GM12878 (cell line): Measurements from ENCODE around the gene SCAMP1. TPM values are rescaled to one million over a fixed set of nuclear protein-coding genes. Genes with fewer than 3 reads are reported as not detected.
"Not testable (repeated sequence)": the region's sequence is repeated elsewhere in the genome, so short reads cannot be mapped to it uniquely, and the experiment has no call there.

Source experiments
- ATAC-seq: fragments of 200-7000 bp; cut with Tn5 transposase; 3 replicates; pipeline ENCODE4 v1.9.1; 2020; ENCODE audit warnings: mild to moderate bottlenecking, moderate library complexity
- BruUV-seq: library from RNA; stranded (reverse); fragments of 400-500 nt; replicated peaks from 2 replicates; lab custom pipeline; 2021; lab: Mats Ljungman, UMichigan
- CTCF ChIA-PET: fragments of 300-600 bp; sonication (Branson Sonifier 250); formaldehyde crosslinking; extraction: SDS; loops from one replicate; lab custom pipeline; 2021; ENCODE audit warnings: inconsistent platforms; lab: Yijun Ruan, JAX
- POLR2A ChIA-PET: fragments of 350-600 bp; formaldehyde crosslinking; extraction: SDS; loops from one replicate; lab custom pipeline; 2021; ENCODE audit warnings: inconsistent platforms; lab: Charles Lee
- RAD21 ChIA-PET: fragments of 300-600 bp; sonication (Branson Sonifier 250); formaldehyde crosslinking; loops from one replicate; lab custom pipeline; 2023; ENCODE audit warnings: antibody characterized with exemption; ENCODE audit not compliant: unreplicated experiment; lab: Charles Lee
- SMC1A ChIA-PET: fragments of 300-600 bp; sonication (Branson Sonifier 250); formaldehyde crosslinking; loops from one replicate; lab custom pipeline; 2023; ENCODE audit not compliant: unreplicated experiment, uncharacterized antibody; lab: Charles Lee
- DNase-seq: peaks from one replicate; pipeline ENCODE4 v3.0.0-alpha.2; 2011; ENCODE audit warnings: low read depth, low spot score
- FAIRE-seq: peaks from 3 replicates; lab custom pipeline; 2011; peaks lifted over from hg19 to GRCh38; lab: Jason Lieb, UNC
- H2AFZ ChIP-seq: 2 replicates; pipeline ENCODE4 v1.6.0; 2011; ENCODE audit warnings: low read depth, low read length, control low read depth; ENCODE audit not compliant: control insufficient read depth
- H3K27ac ChIP-seq: 2 replicates; pipeline ENCODE4 v1.5.1; 2011; ENCODE audit warnings: control low read depth; ENCODE audit not compliant: control insufficient read depth, insufficient read depth
- H3K27me3 ChIP-seq, 2 experiments: replicated peaks in 1 of 2; 2 replicates each; pipeline versions ENCODE4 v1.6.0 to v1.6.1; 2011; ENCODE audit warnings: low read length in 1 of 2; ENCODE audit not compliant: control insufficient read depth in 2 of 2, insufficient read depth in 2 of 2
- H3K36me3 ChIP-seq, 2 experiments: 2 replicates each; pipeline ENCODE4 v1.5.1; 2011; ENCODE audit warnings: low read length in 1 of 2; ENCODE audit not compliant: control insufficient read depth in 2 of 2, insufficient read depth in 2 of 2
- H3K4me1 ChIP-seq: 2 replicates; pipeline ENCODE4 v1.6.1; 2011; ENCODE audit warnings: mild to moderate bottlenecking, low read length, moderate library complexity, mixed read lengths; ENCODE audit not compliant: control insufficient read depth, insufficient read depth
- H3K4me2 ChIP-seq: 2 replicates; pipeline ENCODE4 v1.6.0; 2011; ENCODE audit warnings: control low read depth; ENCODE audit not compliant: control insufficient read depth, insufficient read depth
- H3K4me3 ChIP-seq: fragments of 200-600 bp; sonication (generic); 2 replicates; pipeline ENCODE4 v1.5.1; 2016
- H3K79me2 ChIP-seq: 2 replicates; pipeline ENCODE4 v1.6.0; 2011; ENCODE audit warnings: low read length; ENCODE audit not compliant: control insufficient read depth, insufficient read depth
- H3K9ac ChIP-seq: 2 replicates; pipeline ENCODE4 v1.8.0; 2011; ENCODE audit warnings: low read length, control low read depth, mixed read lengths; ENCODE audit not compliant: control insufficient read depth, insufficient read depth
- H3K9me3 ChIP-seq: replicated peaks from 3 replicates; pipeline ENCODE4 v1.5.1; 2011; ENCODE audit warnings: mild to moderate bottlenecking, low read length; ENCODE audit not compliant: control insufficient read depth, insufficient read depth
- H4K20me1 ChIP-seq: 2 replicates; pipeline ENCODE4 v1.6.0; 2011; ENCODE audit not compliant: control insufficient read depth, insufficient read depth
- MLLT1 ChIP-seq: fragments of 450-650 bp; IDR thresholded peaks from 2 replicates; pipeline ENCODE4 v1.6.1; 2016; ENCODE audit warnings: mild to moderate bottlenecking
- WGBS: methylation state at CpG from one replicate; pipeline ENCODE4 v1.1.6; 2016; ENCODE audit warnings: low lambda C conversion rate; ENCODE audit not compliant: insufficient replicate concordance, insufficient coverage; ENCODE audit errors: missing lambda C conversion rate; 5-methylcytosine and 5-hydroxymethylcytosine counted together
- in situ Hi-C: fragments of 300-500 bp; cut with MboI; formaldehyde crosslinking; loops from 9 replicates; pipeline ENCODE4 v1.14.3; 2018; ENCODE audit warnings: mixed read lengths
- intact Hi-C: fragments of 100-400 bp; cut with micrococcal nuclease; formaldehyde crosslinking; loops from one replicate; pipeline ENCODE4 v1.14.2; 2022; ENCODE audit not compliant: unreplicated experiment
- polyA plus RNA-seq, 11 experiments: library from polyadenylated mRNA; depleted of rRNA in 4 of 11; unstranded in 6 of 11; stranded (reverse) in 5 of 11; fragments of >200 nt; fragmentation: Nextera tagmentation in 4 of 11; fragmentation: Illumina TruSeq in 1 of 11; extraction: Ambion mirVana in 4 of 11; extraction: Trizol in 1 of 11; gene quantifications; 1 replicate in 1 of 11; 2 replicates in 10 of 11; pipeline versions ENCODE4 v1.2.1 to v1.2.3, GENCODE V29; 2011 to 2016; ENCODE audit warnings: inconsistent platforms in 2 of 11, missing spikeins in 2 of 11, low read depth in 1 of 11
- total RNA-seq, 4 experiments: library from RNA; depleted of rRNA in 3 of 4; stranded (reverse); fragments of >200 nt in 3 of 4; fragmentation: Illumina TruSeq in 1 of 4; extraction: Trizol in 1 of 4; gene quantifications; 2 replicates each; pipeline versions ENCODE4 v1.2.1 to v1.2.3, GENCODE V29; 2013 to 2021

The SCAMP1 gene
- total and polyA plus RNA-seq, 10 of the 15 experiments (the other 5 are each of a cell fraction or from before 2014, with no cell fraction given), result 6.4 to 27.9 (median 20.0) TPM

- intact Hi-C loops, result not testable (repeated sequence)
- in situ Hi-C loops, result loop anchor here (5.0 kb wide), 1 partner anchor 67 kb away; the partner anchor contains the start of gene AP3B1
- WGBS, result 79% methylated on average over 19 of the region's 19 CpGs
Observed at GRCh38 chr5:78359455-78359830, 974 bp upstream of the SCAMP1 start.

More at GRCh38 chr5:78359455-78359830, 974 bp upstream of the SCAMP1 start:
- not testable (repeated sequence) for ATAC-seq, FAIRE-seq, H3K4me1 ChIP-seq, H4K20me1 ChIP-seq, H3K9me3 ChIP-seq, H3K27me3 ChIP-seq, BruUV-seq
- peak overlapping the region; percentile 79 for H3K4me2 ChIP-seq
- peak overlapping the region; percentile 96 for H3K27ac ChIP-seq
- POLR2A ChIA-PET, result interaction anchor here (0.7 to 1.6 kb wide), 3 partner anchors 10 to 64 kb away, joined by 3 to 13 read pairs (median 5); partner anchors contain the start of gene AP3B1
- peaks cover 48% of the 10 kb centered on the region for H3K79me2 ChIP-seq
- RAD21 ChIA-PET, result interaction anchor here (1.3 to 2.1 kb wide), 3 partner anchors 38 to 65 kb away, joined by 3 to 7 read pairs (median 3); partner anchors contain the start of gene AP3B1
- H3K4me3 ChIP-seq, result peak overlapping the region; percentile 89
- CTCF ChIA-PET, result interaction anchor here (0.6 to 1.1 kb wide), 5 partner anchors 18 to 236 kb away, joined by 3 to 5 read pairs (median 3); no protein-coding TSS in a partner anchor
- TF ChIP-seq MLLT1, result peak; percentile 11; the same call in 1 of the 2 replicates
- TF ChIP-seq, all 136 proteins: peak for 1; not testable (repeated sequence) for 135
- Histone ChIP-seq H3K36me3 (peaks cover 0 to 10% of the 10 kb centered on the region in 2 experiments; a peak in 1 of 4 replicates), H3K9ac (peak overlapping the region; percentile 93), H2AFZ (peak overlapping the region; percentile 65)
- SMC1A ChIA-PET, result interaction anchor here (0.9 to 1.7 kb wide), 7 partner anchors 8 to 606 kb away, joined by 3 to 9 read pairs (median 5); partner anchors contain the start of gene AP3B1
- not testable (repeated sequence) for DNase-seq
